HG03432 (cell line): Measurements from ENCODE around the gene ADAMTS16.

Experiments
- ATAC-seq: cut with Tn5 transposase; IDR thresholded peaks from one replicate; pipeline ENCODE4 v1.9.1; 2021; ENCODE audit warnings: mild to moderate bottlenecking, moderate library complexity; ENCODE audit not compliant: unreplicated experiment

ADAMTS16 gene

DNA sequence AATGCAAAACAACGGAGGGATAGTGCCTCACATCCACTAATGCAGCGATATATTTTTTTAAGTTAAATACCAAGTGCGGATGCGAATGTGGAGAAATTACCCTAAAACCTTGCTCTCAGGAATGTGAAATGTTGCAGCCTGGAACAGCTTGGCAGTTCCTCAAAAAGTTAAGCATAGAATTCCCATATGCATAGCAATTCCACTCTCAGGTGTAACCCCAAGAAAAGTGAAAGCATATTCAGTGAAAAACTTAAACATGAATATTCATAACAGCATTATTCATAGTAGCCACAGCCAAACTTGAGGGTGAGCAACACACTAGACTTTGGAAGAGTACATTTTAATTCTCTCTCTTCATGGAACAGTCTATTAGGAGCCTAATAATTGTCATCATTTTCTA, 199.1 kb downstream of the ADAMTS16 start:
- ATAC-seq = no peak

- ATAC-seq = no peak
Measured at GRCh38 chr5:5340206-5340729, 200.1 kb downstream of the ADAMTS16 start.

DNA sequence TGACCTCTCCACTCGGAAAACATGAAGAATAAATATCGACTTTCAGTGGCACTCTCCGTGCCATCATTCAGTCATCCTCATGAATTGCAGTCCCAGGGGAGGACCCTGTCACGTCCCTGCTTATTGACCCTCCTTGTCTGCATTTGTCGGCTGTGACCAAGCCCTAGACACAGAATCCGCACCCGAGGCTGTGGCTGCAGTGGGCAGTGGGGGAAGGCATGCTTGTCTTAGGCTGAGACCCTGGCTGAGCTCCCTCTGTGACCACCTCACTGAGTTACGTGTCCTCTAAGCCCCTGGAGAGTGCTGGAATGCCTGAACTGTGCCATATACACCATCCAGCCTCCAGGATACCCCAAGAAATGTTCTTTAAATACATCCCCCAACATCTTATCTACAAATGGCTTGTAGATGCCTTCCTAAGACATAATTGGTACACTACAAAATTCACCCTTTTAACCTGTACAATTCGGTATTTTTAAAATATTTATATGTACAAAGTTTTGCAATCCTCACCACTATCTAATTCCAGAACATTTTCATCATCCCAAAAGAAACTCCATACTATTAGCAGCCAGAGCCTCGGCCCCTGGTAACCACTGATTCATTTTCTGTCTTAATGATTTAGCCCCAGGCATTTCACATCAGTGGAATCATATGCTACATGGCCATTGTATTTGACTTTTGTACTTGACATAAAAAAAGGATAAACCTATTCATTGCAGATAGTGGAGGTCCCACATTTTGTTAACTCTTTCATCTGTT, 201.6 kb downstream of the ADAMTS16 start:
- ATAC-seq = no peak

DNA sequence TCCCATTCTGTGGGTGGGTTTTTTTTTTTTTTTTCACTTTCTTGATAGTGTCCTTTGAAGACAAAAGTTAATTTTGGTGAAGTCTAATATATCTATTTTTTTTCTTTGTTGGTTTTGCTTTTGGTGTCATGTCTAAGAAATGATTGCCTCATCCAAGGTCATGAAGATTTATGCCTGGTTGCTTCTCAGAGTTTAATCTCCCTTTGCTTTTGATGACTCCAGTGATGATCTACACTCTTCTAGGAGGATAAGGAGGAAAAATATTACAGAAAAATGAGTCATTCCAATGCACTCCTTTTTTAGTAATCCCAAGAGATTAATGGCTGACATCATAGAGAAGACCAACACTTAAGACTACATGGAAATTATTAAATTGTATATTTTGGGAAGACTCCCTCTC, 202.7 kb downstream of the ADAMTS16 start:
- no peak for ATAC-seq

DNA sequence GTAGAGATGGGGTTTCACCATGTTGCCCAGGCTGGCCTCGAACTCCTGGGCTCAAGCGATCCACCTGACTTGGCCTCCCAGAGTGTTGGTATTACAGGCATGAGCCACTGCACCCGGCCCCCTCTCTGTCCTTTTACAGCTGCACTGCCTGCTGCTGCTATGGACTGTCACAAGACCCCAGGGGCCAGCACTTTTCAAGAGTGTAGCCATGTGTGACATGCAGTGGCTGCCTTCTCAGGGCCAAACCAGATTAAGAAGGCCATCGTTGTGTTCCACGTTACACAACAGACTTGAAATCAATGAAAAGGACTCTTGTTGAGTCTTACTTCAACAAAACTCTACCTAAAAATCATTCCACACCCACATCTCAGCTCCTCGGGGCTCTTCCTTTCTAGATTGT, 203.4 kb downstream of the ADAMTS16 start:
- ATAC-seq = no peak

DNA sequence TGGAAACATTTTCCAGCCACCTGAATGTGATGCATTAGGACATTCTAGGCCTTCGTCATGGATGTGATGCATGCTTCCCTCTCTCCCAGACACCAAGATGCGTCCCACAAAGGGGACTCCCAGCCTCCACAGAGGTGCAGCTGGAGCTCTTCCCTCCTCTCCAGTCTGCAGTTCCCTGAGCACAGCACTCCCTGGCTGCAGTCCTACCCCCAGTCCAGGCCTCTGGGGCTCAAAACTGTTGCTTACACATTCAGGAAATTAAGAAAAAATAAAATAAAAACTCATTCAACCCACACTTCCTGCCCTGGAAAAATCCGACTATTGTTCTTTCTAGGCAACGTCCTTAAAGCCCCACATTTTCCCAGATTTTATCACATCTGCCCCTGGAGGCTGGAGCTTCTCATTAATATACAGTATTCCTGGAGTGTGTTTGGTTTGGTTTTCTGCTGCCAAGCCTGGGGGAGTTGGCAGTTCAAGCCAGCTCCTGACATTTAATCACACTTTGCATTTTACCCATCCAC, 204.0 kb downstream of the ADAMTS16 start:
- no peak for ATAC-seq

DNA sequence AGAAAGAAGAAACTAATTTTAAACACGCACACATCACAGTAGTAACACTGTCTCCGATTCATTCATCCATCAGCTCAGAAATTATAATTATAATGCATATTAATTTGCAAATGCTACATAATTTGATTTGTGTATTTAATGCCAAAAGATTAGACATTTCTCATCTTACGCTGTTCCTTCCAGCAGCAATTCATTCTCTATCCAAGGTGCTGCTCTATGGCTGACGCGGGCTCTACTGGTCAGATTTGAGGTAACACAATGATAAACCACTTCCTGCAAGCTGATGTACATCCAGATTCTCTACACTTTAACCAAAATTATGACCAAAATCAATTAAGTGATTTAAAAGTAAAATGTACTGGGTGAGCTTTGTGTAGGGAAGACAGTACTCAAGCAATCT, 204.5 kb downstream of the ADAMTS16 start:
- ATAC-seq = no peak

DNA sequence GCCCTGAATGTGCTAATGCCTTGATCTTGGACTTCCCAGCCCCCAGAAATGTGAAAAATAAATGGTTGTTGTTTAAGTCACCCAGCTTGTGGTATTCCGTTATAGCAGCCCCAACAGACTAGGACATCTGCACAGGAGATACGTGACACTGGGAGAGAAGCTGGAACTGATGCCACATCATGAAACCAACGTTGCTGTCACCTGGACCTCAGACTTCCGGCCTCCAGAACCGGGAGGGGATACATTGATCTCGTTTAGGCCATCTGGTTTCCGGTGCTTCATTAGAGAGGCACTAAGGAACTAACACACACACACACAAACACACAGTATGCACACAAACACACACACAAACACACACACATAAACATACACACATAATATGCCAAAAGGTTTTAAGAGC, 207.3 kb downstream of the ADAMTS16 start:
- ATAC-seq = no peak

- ATAC-seq = no peak
Measured at GRCh38 chr5:5348135-5348534, 208.0 kb downstream of the ADAMTS16 start.

GRCh38 chr5:5348576-5348975, 208.4 kb downstream of the ADAMTS16 start:
- ATAC-seq = no peak

GRCh38 chr5:5350101-5350500, 210.0 kb downstream of the ADAMTS16 start:
- no peak for ATAC-seq

DNA sequence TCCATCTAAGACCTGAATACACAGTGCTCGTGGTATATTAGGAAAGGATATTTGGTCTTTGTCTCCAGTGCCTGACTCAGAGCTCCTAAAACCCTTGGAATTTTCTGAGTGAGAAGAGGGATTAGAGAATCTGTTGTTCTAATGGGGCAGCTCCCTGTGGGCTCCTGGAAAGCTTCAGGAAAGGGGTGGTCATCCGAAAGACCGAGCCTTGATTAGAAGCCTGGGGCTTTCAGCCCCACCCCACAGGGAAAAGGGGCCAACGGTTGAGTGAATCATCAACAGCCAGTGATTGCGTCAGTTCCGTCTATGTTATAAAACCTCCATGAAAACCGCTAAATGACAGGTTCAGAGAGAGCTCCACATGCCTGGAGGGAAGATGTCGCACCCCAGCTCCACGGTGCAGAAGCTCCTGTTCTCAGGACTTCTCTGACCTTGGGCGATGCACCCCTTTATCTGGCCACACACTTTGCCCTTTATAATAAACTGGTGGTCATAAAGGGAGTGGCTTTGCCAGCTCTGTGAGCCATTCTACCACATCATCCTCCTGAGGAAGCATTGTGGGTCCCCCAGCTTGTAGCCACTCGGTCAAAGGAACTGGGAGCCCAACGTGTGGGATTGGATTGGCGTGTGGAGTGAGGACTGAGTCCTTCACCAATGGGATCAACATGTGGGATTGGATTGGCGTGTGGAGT, 211.3 kb downstream of the ADAMTS16 start:
- ATAC-seq = no peak

GRCh38 chr5:5352675-5353074, 212.5 kb downstream of the ADAMTS16 start:
- ATAC-seq = no peak

DNA sequence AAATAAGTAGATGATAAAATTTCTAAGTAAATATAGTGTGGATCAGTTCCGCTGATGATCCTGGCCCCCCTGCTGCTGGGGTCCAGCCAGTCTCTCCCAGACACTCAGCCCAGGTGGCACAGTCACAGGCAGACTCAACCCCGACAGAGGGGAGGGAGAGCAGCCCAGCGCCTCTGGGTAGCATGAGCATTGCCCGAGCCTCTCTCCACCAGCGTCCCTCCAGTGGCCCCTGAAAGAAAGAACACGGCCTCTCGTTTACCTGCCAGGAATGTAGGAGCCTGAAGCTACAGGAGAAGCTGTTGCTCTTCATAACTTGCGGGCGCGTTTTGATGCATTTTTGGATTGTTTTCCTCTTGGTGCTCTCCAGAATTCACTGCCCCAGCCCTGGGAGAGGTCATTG, 213.6 kb downstream of the ADAMTS16 start:
- no peak for ATAC-seq

DNA sequence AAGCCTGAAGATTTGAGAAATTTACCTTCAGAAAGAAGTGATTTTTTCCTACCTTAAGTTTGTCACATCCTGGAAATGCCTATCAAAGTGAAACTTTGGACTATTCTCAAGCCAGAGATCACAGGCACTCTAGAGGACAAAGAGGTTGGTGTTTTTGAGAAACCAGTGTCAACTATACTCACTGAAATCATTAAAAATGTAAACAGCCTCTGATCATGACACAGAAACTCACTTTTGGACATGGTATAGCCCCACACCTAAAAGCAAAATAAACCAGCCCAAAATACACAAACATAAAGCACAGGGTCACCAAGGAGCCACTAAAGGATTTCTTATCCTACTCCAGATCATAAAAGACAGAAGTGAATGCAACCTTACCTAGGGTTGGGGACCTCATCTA, 216.6 kb downstream of the ADAMTS16 start:
- ATAC-seq = no peak

GRCh38 chr5:5359618-5360017, 219.5 kb downstream of the ADAMTS16 start:
- no peak for ATAC-seq

- no peak for ATAC-seq
Measured at GRCh38 chr5:5360363-5360940, 220.3 kb downstream of the ADAMTS16 start.

- no peak for ATAC-seq
Measured at GRCh38 chr5:5360941-5361520, 220.9 kb downstream of the ADAMTS16 start.

DNA sequence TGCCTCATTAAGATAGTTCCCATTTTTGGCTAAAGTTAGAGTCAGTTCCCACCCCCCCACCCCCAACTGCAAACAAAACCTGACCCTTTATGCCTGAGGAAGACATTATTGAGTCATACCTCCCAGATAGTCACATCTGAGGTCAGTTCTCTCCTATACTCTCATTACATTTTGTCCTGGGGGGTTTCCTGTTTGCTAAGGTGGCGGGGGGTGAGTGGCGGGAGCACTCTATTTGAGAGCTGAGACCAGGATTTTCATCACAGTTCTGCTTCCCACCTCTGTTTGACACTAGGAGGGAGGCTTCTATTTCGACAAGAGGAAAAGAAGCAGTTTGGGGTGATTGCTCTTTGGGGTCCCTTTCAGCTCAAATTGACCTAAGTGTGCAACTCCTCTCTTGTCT, 222.9 kb downstream of the ADAMTS16 start:
- no peak for ATAC-seq

- no peak for ATAC-seq
Measured at GRCh38 chr5:5364932-5365331, 224.8 kb downstream of the ADAMTS16 start.

- no peak for ATAC-seq
Measured at GRCh38 chr5:5367739-5368138, 227.6 kb downstream of the ADAMTS16 start.
